Vagina (tissue), 2 donors: Measurements from ENCODE around the gene ZNF738. TPM values are rescaled to one million over a fixed set of nuclear protein-coding genes. Genes with fewer than 3 reads are reported as not detected.

Experiments used
- DNase-seq, 2 donors: peaks; one replicate each; pipeline ENCODE4 v3.0.0-alpha.2; 2017; ENCODE audit errors: extremely low spot score in 2 of 2
- H3K27ac ChIP-seq: fragments of 200-600 bp; sonication (generic); one replicate; pipeline ENCODE4 v1.5.1; 2019
- H3K27me3 ChIP-seq: fragments of 200-600 bp; sonication (generic); one replicate; pipeline ENCODE4 v1.5.1; 2019
- H3K36me3 ChIP-seq, 2 donors: fragments of 200-600 bp; sonication (generic); one replicate each; pipeline ENCODE4 v1.5.1; 2017 to 2019
- H3K4me1 ChIP-seq: fragments of 200-600 bp; sonication (generic); one replicate; pipeline ENCODE4 v1.5.1; 2019
- H3K4me3 ChIP-seq, 2 donors: fragments of 200-600 bp; sonication (generic); 1 replicate in 1 of 2; 2 replicates in 1 of 2; pipeline ENCODE4 v1.5.1; 2016 to 2019
- H3K9me3 ChIP-seq: fragments of 200-600 bp; sonication (generic); one replicate; pipeline ENCODE4 v1.5.1; 2019
- CTCF ChIP-seq, 3 experiments: fragments of 450-650 bp in 2 of 3; fragments of 200-600 bp in 1 of 3; sonication (generic) in 1 of 3; IDR thresholded peaks; one replicate each; pipeline ENCODE4 v1.5.1; 2017 to 2019; ENCODE audit warnings: antibody characterized with exemption in 3 of 3, mild to moderate bottlenecking in 2 of 3, moderate library complexity in 2 of 3
- POLR2A ChIP-seq, 2 donors: fragments of 450-650 bp; IDR thresholded peaks; one replicate each; pipeline ENCODE4 v1.6.1; 2017; ENCODE audit warnings: antibody characterized with exemption in 2 of 2, mild to moderate bottlenecking in 2 of 2, moderate library complexity in 2 of 2
- POLR2AphosphoS5 ChIP-seq, 2 donors: sonication (generic); formaldehyde crosslinking; IDR thresholded peaks; one replicate each; pipeline ENCODE4 v1.9.0; 2017; ENCODE audit warnings: antibody characterized with exemption in 2 of 2, mild to moderate bottlenecking in 2 of 2, low read depth in 1 of 2; ENCODE audit not compliant: insufficient read depth in 1 of 2
- intact Hi-C: fragments of 100-400 bp; cut with DNase I; formaldehyde crosslinking; loops from one replicate; pipeline ENCODE4 v1.15.1; 2023
- total RNA-seq: library from RNA; depleted of rRNA; stranded (reverse); fragments of >200 nt; gene quantifications from one replicate; pipeline ENCODE4 v1.2.3, GENCODE V29; 2016

The ZNF738 gene
- total RNA-seq, 1 donor from 2014 or later = 5.4 TPM

- no peak overlapping the region for H3K4me3 ChIP-seq
- TF ChIP-seq CTCF (IDR thresholded peaks at IDR 0.05) = no peak
- TF ChIP-seq POLR2A (IDR thresholded peaks at IDR 0.05) = no peak
- TF ChIP-seq POLR2AphosphoS5 (IDR thresholded peaks at IDR 0.05; ENCODE audit: insufficient read depth in 1 of 2, low read depth in 1 of 2) = no peak
Observed at GRCh38 chr19:21402303-21402985, 43.6 kb downstream of the ZNF738 start.

GRCh38 chr19:21410166-21410565 lies 51.4 kb downstream of the ZNF738 start:
- Histone ChIP-seq H3K4me3 (no peak overlapping the region), H3K4me1 (no peaks in the 10 kb centered on the region), H3K27ac (no peak overlapping the region), H3K9me3 (no peaks in the 10 kb centered on the region), H3K36me3 (peaks cover 4 to 82% of the 10 kb centered on the region in 2 donors), H3K27me3 (no peaks in the 10 kb centered on the region)
- intact Hi-C loops = no loop called here
- TF ChIP-seq POLR2A (IDR thresholded peaks at IDR 0.05) (no peak), POLR2AphosphoS5 (IDR thresholded peaks at IDR 0.05; ENCODE audit: insufficient read depth in 1 of 2, low read depth in 1 of 2) (no peak), CTCF (IDR thresholded peaks at IDR 0.05) (no peak)
- no peak for DNase-seq

More at GRCh38 chr19:21402303-21402985, 43.6 kb downstream of the ZNF738 start:
- H3K27ac ChIP-seq = no peak overlapping the region
- intact Hi-C loops = no loop called here
- H3K9me3 ChIP-seq = no peaks in the 10 kb centered on the region
- DNase-seq = no peak
- H3K4me1 ChIP-seq = peaks cover 38% of the 10 kb centered on the region
- H3K27me3 ChIP-seq = no peaks in the 10 kb centered on the region
- peaks cover 0 to 29% of the 10 kb centered on the region in 2 donors for H3K36me3 ChIP-seq

- TF ChIP-seq POLR2AphosphoS5 (IDR thresholded peaks at IDR 0.05; ENCODE audit: insufficient read depth in 1 of 2, low read depth in 1 of 2) (no peak), POLR2A (IDR thresholded peaks at IDR 0.05) (no peak), CTCF (IDR thresholded peaks at IDR 0.05) (no peak)
- Histone ChIP-seq H3K9me3 (peaks cover 34% of the 10 kb centered on the region), H3K4me3 (no peak overlapping the region), H3K4me1 (no peaks in the 10 kb centered on the region), H3K27me3 (no peaks in the 10 kb centered on the region), H3K36me3 (peaks cover 0 to 14% of the 10 kb centered on the region in 2 donors), H3K27ac (no peak overlapping the region)
- intact Hi-C loops = no loop called here
- no peak for DNase-seq
Observed at GRCh38 chr19:21422244-21422643, 63.4 kb downstream of the ZNF738 start.

- Histone ChIP-seq H3K9me3 (peaks cover 34% of the 10 kb centered on the region), H3K4me1 (no peaks in the 10 kb centered on the region), H3K36me3 (peaks cover 0 to 14% of the 10 kb centered on the region in 2 donors), H3K27ac (no peak overlapping the region), H3K27me3 (no peaks in the 10 kb centered on the region), H3K4me3 (no peak overlapping the region)
- no peak for DNase-seq
- intact Hi-C loops = no loop called here
- TF ChIP-seq CTCF (IDR thresholded peaks at IDR 0.05) (no peak), POLR2AphosphoS5 (IDR thresholded peaks at IDR 0.05; ENCODE audit: insufficient read depth in 1 of 2, low read depth in 1 of 2) (no peak), POLR2A (IDR thresholded peaks at IDR 0.05) (no peak)
Observed at GRCh38 chr19:21423057-21424041, 64.5 kb downstream of the ZNF738 start.

Other genes starting within 250 kb of the ZNF738 start
- 16.2 TPM for gene ZNF431, start 217.0 kb upstream of the ZNF738 start, total RNA-seq
- gene ZNF708, start 29.6 kb upstream of the ZNF738 start, total RNA-seq = 12.5 TPM
- 34.6 TPM for gene ZNF493, start 38.1 kb downstream of the ZNF738 start, total RNA-seq
- 7.9 TPM for gene ZNF429, start 146.6 kb downstream of the ZNF738 start, total RNA-seq